Omental fat pad (tissue), 4 donors: Measurements from ENCODE around the gene POU2F1. TPM values are rescaled to one million over a fixed set of nuclear protein-coding genes. Genes with fewer than 3 reads are reported as not detected.

Experiments
- ATAC-seq: fragments of 150-250 bp; one replicate; pipeline ENCODE4 v1.9.1; 2016; ENCODE audit warnings: mild to moderate bottlenecking, moderate library complexity; ENCODE audit not compliant: low FRiP score
- DNase-seq: peaks from one replicate; pipeline ENCODE4 v3.0.0-alpha.2; 2019; ENCODE audit warnings: low spot score
- CTCF ChIP-seq, 3 donors: fragments of 450-650 bp; IDR thresholded peaks; one replicate each; pipeline ENCODE4 v1.5.1; 2016 to 2017; ENCODE audit warnings: antibody characterized with exemption in 3 of 3, mild to moderate bottlenecking in 3 of 3, moderate library complexity in 2 of 3
- total RNA-seq, 4 donors: library from RNA; depleted of rRNA; stranded (reverse); fragments of >200 nt; gene quantifications; one replicate each; pipeline ENCODE4 v1.1.0, GENCODE V29; 2016

Gene POU2F1
- total RNA-seq, 4 donors from 2014 or later = 10.3 to 18.9 (median 13.5) TPM

- no peak for DNase-seq
- ATAC-seq = no peak
- TF ChIP-seq CTCF (IDR thresholded peaks at IDR 0.05) = no peak
Measured at GRCh38 chr1:167196166-167196565, 24.5 kb upstream of the POU2F1 start.

GRCh38 chr1:167197236-167197635 lies 23.4 kb upstream of the POU2F1 start:
- no peak for TF ChIP-seq CTCF (IDR thresholded peaks at IDR 0.05)
- ATAC-seq (no peak), DNase-seq (no peak)

- TF ChIP-seq CTCF (IDR thresholded peaks at IDR 0.05) = no peak
- no peak for DNase-seq
- ATAC-seq = no peak
Measured at GRCh38 chr1:167197692-167198091, 23.0 kb upstream of the POU2F1 start.

GRCh38 chr1:167198518-167199133 lies 22.1 kb upstream of the POU2F1 start:
- ATAC-seq (no peak), DNase-seq (no peak)
- no peak for TF ChIP-seq CTCF (IDR thresholded peaks at IDR 0.05)

GRCh38 chr1:167199656-167200055 lies 21.0 kb upstream of the POU2F1 start:
- TF ChIP-seq CTCF (IDR thresholded peaks at IDR 0.05) = no peak
- ATAC-seq (no peak), DNase-seq (no peak)

GRCh38 chr1:167200272-167200671 lies 20.4 kb upstream of the POU2F1 start:
- TF ChIP-seq CTCF (IDR thresholded peaks at IDR 0.05) = no peak
- ATAC-seq = no peak

GRCh38 chr1:167200749-167201148 lies 19.9 kb upstream of the POU2F1 start:
- DNase-seq = no peak
- TF ChIP-seq CTCF (IDR thresholded peaks at IDR 0.05) = no peak
- no peak for ATAC-seq

More at GRCh38 chr1:167200272-167200671, 20.4 kb upstream of the POU2F1 start:
- DNase-seq = no peak
